ENCODE measurements around the gene SPRED3.

DNA sequence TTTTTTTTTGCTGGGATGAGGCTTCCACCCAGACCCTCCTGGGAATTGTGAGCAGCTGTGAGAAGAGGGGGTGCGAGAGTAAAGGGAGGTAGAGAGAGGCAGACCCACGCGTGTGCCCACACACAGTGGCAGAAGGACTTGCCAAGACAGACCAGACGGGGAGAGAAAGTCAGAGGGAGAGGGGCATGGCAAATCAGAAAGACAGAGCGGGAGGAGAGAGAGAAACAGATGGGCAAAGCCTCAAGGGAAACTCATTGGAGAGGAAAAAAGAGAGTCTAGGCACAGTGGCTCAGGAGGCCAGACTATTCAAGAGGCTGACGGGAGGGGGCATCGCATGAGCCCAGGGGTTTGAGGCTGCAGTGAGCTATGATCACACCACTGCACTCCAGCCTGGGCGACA is 35.9 kb upstream of the SPRED3 start:
- TF ChIP-seq EP300 (IDR thresholded peaks at IDR 0.05; ENCODE audit: borderline replicate concordance) (no peak), NFIC (IDR thresholded peaks at IDR 0.05) (no peak), ZBTB7A (IDR thresholded peaks at IDR 0.05; ENCODE audit: low read depth) (no peak), CREB1 (IDR thresholded peaks at IDR 0.05; ENCODE audit: low read depth) (no peak)
- TF ChIP-seq, protein P1, sequence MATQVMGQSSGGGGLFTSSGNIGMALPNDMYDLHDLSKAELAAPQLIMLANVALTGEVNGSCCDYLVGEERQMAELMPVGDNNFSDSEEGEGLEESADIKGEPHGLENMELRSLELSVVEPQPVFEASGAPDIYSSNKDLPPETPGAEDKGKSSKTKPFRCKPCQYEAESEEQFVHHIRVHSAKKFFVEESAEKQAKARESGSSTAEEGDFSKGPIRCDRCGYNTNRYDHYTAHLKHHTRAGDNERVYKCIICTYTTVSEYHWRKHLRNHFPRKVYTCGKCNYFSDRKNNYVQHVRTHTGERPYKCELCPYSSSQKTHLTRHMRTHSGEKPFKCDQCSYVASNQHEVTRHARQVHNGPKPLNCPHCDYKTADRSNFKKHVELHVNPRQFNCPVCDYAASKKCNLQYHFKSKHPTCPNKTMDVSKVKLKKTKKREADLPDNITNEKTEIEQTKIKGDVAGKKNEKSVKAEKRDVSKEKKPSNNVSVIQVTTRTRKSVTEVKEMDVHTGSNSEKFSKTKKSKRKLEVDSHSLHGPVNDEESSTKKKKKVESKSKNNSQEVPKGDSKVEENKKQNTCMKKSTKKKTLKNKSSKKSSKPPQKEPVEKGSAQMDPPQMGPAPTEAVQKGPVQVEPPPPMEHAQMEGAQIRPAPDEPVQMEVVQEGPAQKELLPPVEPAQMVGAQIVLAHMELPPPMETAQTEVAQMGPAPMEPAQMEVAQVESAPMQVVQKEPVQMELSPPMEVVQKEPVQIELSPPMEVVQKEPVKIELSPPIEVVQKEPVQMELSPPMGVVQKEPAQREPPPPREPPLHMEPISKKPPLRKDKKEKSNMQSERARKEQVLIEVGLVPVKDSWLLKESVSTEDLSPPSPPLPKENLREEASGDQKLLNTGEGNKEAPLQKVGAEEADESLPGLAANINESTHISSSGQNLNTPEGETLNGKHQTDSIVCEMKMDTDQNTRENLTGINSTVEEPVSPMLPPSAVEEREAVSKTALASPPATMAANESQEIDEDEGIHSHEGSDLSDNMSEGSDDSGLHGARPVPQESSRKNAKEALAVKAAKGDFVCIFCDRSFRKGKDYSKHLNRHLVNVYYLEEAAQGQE (IDR thresholded peaks at IDR 0.05; ENCODE audit: low read depth) = no peak

Data from Ishikawa (cell line).